ENCODE measurements around the gene RBSN. TPM values are rescaled to one million over a fixed set of nuclear protein-coding genes. Genes with fewer than 3 reads are reported as not detected.

RBSN gene
- total and polyA plus RNA-seq, 3 donors from 2014 or later: 19.6 to 44.8 (median 41.7) TPM

- TF ChIP-seq CTCF (IDR thresholded peaks at IDR 0.05) (no peak), POLR2A (IDR thresholded peaks at IDR 0.05) (no peak)
- Histone ChIP-seq H3K36me3 (ENCODE audit: low read depth, missing control alignments) (no peaks in the 10 kb centered on the region), H3K4me1 (peaks cover 11% of the 10 kb centered on the region), H3K4me3 (no peak overlapping the region), H3K27ac (no peak overlapping the region), H3K27me3 (no peaks in the 10 kb centered on the region), H3K9me3 (no peaks in the 10 kb centered on the region)
- WGBS, 2 donors: 26 to 53% methylated on average over 4 of the region's 4 CpGs
- intact Hi-C loops (cut with DNase I; ENCODE audit: low total_unique reads): no loop called here
- peak; percentile 55 for DNase-seq
These were observed 3.3 kb upstream of the RBSN start for GRCh38 chr3:15102256-15102655.

GRCh38 chr3:15099364-15100098 lies 583 bp upstream of the RBSN start:
- WGBS, 2 donors: 7 to 9% methylated on average over 19 of the region's 19 CpGs
- Histone ChIP-seq H3K9me3 (no peaks in the 10 kb centered on the region), H3K4me1 (peaks cover 11% of the 10 kb centered on the region), H3K27ac (peak overlapping the region; percentile 83 to 84), H3K4me3 (peak overlapping the region; percentile 79 to 89), H3K27me3 (no peaks in the 10 kb centered on the region), H3K36me3 (ENCODE audit: low read depth, missing control alignments) (no peaks in the 10 kb centered on the region)
- TF ChIP-seq CTCF (IDR thresholded peaks at IDR 0.05) (no peak), POLR2A (IDR thresholded peaks at IDR 0.05) (no peak)
- DNase-seq: no peak
- intact Hi-C loops (cut with DNase I; ENCODE audit: low total_unique reads): no loop called here

- H3K36me3 ChIP-seq (ENCODE audit: low read depth, missing control alignments): no peaks in the 10 kb centered on the region
- peak overlapping the region; percentile 79 to 89 for H3K4me3 ChIP-seq
- intact Hi-C loops (cut with DNase I; ENCODE audit: low total_unique reads): no loop called here
- DNase-seq: no peak
- H3K4me1 ChIP-seq: peaks cover 11% of the 10 kb centered on the region
- H3K9me3 ChIP-seq: no peaks in the 10 kb centered on the region
- H3K27me3 ChIP-seq: no peaks in the 10 kb centered on the region
- no peak for TF ChIP-seq CTCF (IDR thresholded peaks at IDR 0.05)
- TF ChIP-seq POLR2A (IDR thresholded peaks at IDR 0.05): no peak
- no peak overlapping the region for H3K27ac ChIP-seq
- WGBS, 2 donors: 37 to 46% methylated on average over 6 of the region's 6 CpGs
These were observed 1.1 kb downstream of the RBSN start for GRCh38 chr3:15097891-15098290.

GRCh38 chr3:15096046-15096445 lies 2.9 kb downstream of the RBSN start:
- Histone ChIP-seq H3K4me3 (no peak overlapping the region), H3K27ac (no peak overlapping the region), H3K36me3 (ENCODE audit: low read depth, missing control alignments) (no peaks in the 10 kb centered on the region), H3K27me3 (no peaks in the 10 kb centered on the region), H3K9me3 (no peaks in the 10 kb centered on the region), H3K4me1 (peaks cover 15% of the 10 kb centered on the region)
- TF ChIP-seq CTCF (IDR thresholded peaks at IDR 0.05) (no peak), POLR2A (IDR thresholded peaks at IDR 0.05) (no peak)
- WGBS, 2 donors: 53 to 80% methylated on average over 2 to 3 of the region's 3 CpGs
- no peak for DNase-seq
- intact Hi-C loops (cut with DNase I; ENCODE audit: low total_unique reads): no loop called here

Measured in testis (tissue), 3 donors.